Neural progenitor cell (in vitro differentiated cells): ENCODE measurements around the gene ZBED2. TPM values are rescaled to one million over a fixed set of nuclear protein-coding genes. Genes with fewer than 3 reads are reported as not detected.

ENCODE experiments used
- DNase-seq: peaks from one replicate; pipeline ENCODE4 v3.0.0-alpha.2; 2016; ENCODE audit warnings: low spot score
- H2AFZ ChIP-seq: fragments of 200-600 bp; sonication (generic); replicated peaks from 2 replicates; pipeline ENCODE4 v1.6.1; 2016; ENCODE audit warnings: antibody characterized with exemption
- H3F3A ChIP-seq: fragments of 200-600 bp; sonication (generic); 2 replicates; pipeline ENCODE4 v1.6.1; 2016; ENCODE audit warnings: antibody characterized with exemption, low read depth
- H3K27ac ChIP-seq: fragments of 200-600 bp; sonication (generic); 2 replicates; pipeline ENCODE4 v1.5.1; 2016; ENCODE audit warnings: mild to moderate bottlenecking
- H3K27me3 ChIP-seq: fragments of 200-600 bp; sonication (generic); 2 replicates; pipeline ENCODE4 v1.6.1; 2016; ENCODE audit warnings: mild to moderate bottlenecking, moderate library complexity
- H3K36me3 ChIP-seq: fragments of 200-600 bp; sonication (generic); 2 replicates; pipeline ENCODE4 v1.5.1; 2016
- H3K4me1 ChIP-seq: fragments of 200-600 bp; sonication (generic); 2 replicates; pipeline ENCODE4 v1.6.1; 2016; ENCODE audit warnings: mixed run types
- H3K4me2 ChIP-seq: fragments of 200-600 bp; sonication (generic); 2 replicates; pipeline ENCODE4 v1.6.1; 2016
- H3K4me3 ChIP-seq: fragments of 200-600 bp; sonication (generic); 2 replicates; pipeline ENCODE4 v1.5.1; 2016
- H3K79me2 ChIP-seq: fragments of 200-600 bp; sonication (generic); 2 replicates; pipeline ENCODE4 v1.6.1; 2016; ENCODE audit warnings: low read depth
- H3K9ac ChIP-seq: fragments of 200-600 bp; sonication (generic); 2 replicates; pipeline ENCODE4 v1.6.1; 2016
- H3K9me3 ChIP-seq: fragments of 200-600 bp; sonication (generic); 2 replicates; pipeline ENCODE4 v1.5.1; 2016; ENCODE audit warnings: low read depth
- H4K20me1 ChIP-seq: fragments of 200-600 bp; sonication (generic); 2 replicates; pipeline ENCODE4 v1.6.1; 2016; ENCODE audit warnings: low read depth
- H3K27ac Mint-ChIP-seq: 3 replicates; pipeline ENCODE4 v1.8.0; 2021; ENCODE audit warnings: mixed read lengths
- H3K27me3 Mint-ChIP-seq: 2 replicates; pipeline ENCODE4 v1.8.0; 2022; ENCODE audit warnings: low read depth, mild to moderate bottlenecking, inconsistent platforms, moderate library complexity, mixed read lengths; ENCODE audit not compliant: insufficient read depth
- H3K36me3 Mint-ChIP-seq: 3 replicates; pipeline ENCODE4 v1.8.0; 2021; ENCODE audit warnings: mixed read lengths
- H3K4me1 Mint-ChIP-seq: 3 replicates; pipeline ENCODE4 v1.8.0; 2021; ENCODE audit warnings: mixed read lengths
- H3K4me3 Mint-ChIP-seq: 3 replicates; pipeline ENCODE4 v1.8.0; 2021; ENCODE audit warnings: mild to moderate bottlenecking, moderate library complexity, mixed read lengths
- H3K9me3 Mint-ChIP-seq: 3 replicates; pipeline ENCODE4 v1.8.0; 2020; ENCODE audit warnings: mixed read lengths
- EZH2 ChIP-seq: fragments of 200-600 bp; sonication (generic); IDR thresholded peaks from 2 replicates; pipeline ENCODE4 v1.6.1; 2017; ENCODE audit warnings: antibody characterized with exemption, mild to moderate bottlenecking, moderate library complexity
- EZH2phosphoT487 ChIP-seq: fragments of 200-600 bp; sonication (generic); IDR thresholded peaks from 2 replicates; pipeline ENCODE4 v1.6.1; 2017; ENCODE audit warnings: antibody characterized with exemption
- total RNA-seq: library from RNA; depleted of rRNA; stranded (reverse); fragments of >200 nt; gene quantifications from 2 replicates; pipeline ENCODE4 v1.2.3, GENCODE V29; 2015; ENCODE audit warnings: low replicate concordance
- TF ChIP-seq, protein P1 (sequence below): fragments of 200-600 bp; sonication (generic); IDR thresholded peaks from 2 replicates; pipeline ENCODE4 v1.5.1; 2017; ENCODE audit warnings: antibody characterized with exemption, mild to moderate bottlenecking

The ZBED2 gene
- total RNA-seq, 1 donor from 2014 or later = not detected

GRCh38 chr3:111577798-111578685 lies 17.1 kb downstream of the ZBED2 start:
- Mint-ChIP-seq H3K9me3 (no peaks in the 10 kb centered on the region), H3K36me3 (no peaks in the 10 kb centered on the region), H3K4me3 (no peak overlapping the region), H3K27me3 (peaks cover 2% of the 10 kb centered on the region), H3K27ac (no peak overlapping the region), H3K4me1 (no peaks in the 10 kb centered on the region)
- H3K79me2 ChIP-seq = no peaks in the 10 kb centered on the region
- H3K36me3 ChIP-seq = no peaks in the 10 kb centered on the region
- H3K4me1 ChIP-seq = no peaks in the 10 kb centered on the region
- no peak overlapping the region for H3K4me2 ChIP-seq
- no peaks in the 10 kb centered on the region for H4K20me1 ChIP-seq
- no peak overlapping the region for H3K4me3 ChIP-seq
- H3K27me3 ChIP-seq = no peaks in the 10 kb centered on the region
- H3K9me3 ChIP-seq = no peaks in the 10 kb centered on the region
- no peaks in the 10 kb centered on the region for H3F3A ChIP-seq
- H3K9ac ChIP-seq = no peak overlapping the region
- DNase-seq = peak; percentile 43
- H3K27ac ChIP-seq = no peak overlapping the region
- TF ChIP-seq EZH2 = no peak
- TF ChIP-seq, protein P1, sequence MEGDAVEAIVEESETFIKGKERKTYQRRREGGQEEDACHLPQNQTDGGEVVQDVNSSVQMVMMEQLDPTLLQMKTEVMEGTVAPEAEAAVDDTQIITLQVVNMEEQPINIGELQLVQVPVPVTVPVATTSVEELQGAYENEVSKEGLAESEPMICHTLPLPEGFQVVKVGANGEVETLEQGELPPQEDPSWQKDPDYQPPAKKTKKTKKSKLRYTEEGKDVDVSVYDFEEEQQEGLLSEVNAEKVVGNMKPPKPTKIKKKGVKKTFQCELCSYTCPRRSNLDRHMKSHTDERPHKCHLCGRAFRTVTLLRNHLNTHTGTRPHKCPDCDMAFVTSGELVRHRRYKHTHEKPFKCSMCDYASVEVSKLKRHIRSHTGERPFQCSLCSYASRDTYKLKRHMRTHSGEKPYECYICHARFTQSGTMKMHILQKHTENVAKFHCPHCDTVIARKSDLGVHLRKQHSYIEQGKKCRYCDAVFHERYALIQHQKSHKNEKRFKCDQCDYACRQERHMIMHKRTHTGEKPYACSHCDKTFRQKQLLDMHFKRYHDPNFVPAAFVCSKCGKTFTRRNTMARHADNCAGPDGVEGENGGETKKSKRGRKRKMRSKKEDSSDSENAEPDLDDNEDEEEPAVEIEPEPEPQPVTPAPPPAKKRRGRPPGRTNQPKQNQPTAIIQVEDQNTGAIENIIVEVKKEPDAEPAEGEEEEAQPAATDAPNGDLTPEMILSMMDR = peak; percentile 53
- H2AFZ ChIP-seq = no peak overlapping the region

DNA sequence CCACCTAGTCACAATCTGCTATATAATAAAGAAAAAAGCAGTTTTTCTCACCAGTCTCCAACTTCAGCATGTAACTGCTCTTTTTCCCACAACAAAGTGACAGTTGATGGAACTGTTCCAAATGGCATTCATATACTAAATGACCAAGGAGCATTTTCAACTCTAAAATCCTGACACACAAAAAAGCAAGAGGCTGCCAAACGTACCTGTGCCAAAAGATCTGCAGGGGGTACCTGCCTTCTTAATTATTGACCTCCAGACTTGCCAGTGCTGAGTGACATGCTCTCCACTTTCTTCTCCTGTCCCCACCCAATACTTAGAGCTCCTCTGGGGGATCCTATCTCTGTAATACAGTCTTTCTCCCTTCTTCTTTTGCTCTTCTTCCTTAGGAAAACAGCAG lies 18.0 kb downstream of the ZBED2 start:
- H3K4me3 Mint-ChIP-seq = no peak overlapping the region
- H3K27ac Mint-ChIP-seq = no peak overlapping the region
- TF ChIP-seq EZH2 (no peak), EZH2phosphoT487 (no peak)
- TF ChIP-seq, protein P1 = no peak
- H3K4me3 ChIP-seq = no peak overlapping the region
- H3K9ac ChIP-seq = no peak overlapping the region
- H3F3A ChIP-seq = no peaks in the 10 kb centered on the region
- no peaks in the 10 kb centered on the region for H3K9me3 Mint-ChIP-seq
- no peaks in the 10 kb centered on the region for H3K9me3 ChIP-seq
- H3K36me3 Mint-ChIP-seq = no peaks in the 10 kb centered on the region
- H3K27me3 Mint-ChIP-seq = peaks cover 2% of the 10 kb centered on the region
- no peaks in the 10 kb centered on the region for H3K79me2 ChIP-seq
- H3K4me1 ChIP-seq = no peaks in the 10 kb centered on the region
- no peaks in the 10 kb centered on the region for H4K20me1 ChIP-seq
- H3K4me1 Mint-ChIP-seq = no peaks in the 10 kb centered on the region
- DNase-seq = no peak
- H2AFZ ChIP-seq = no peak overlapping the region
- no peak overlapping the region for H3K27ac ChIP-seq
- H3K4me2 ChIP-seq = no peak overlapping the region
- H3K36me3 ChIP-seq = no peaks in the 10 kb centered on the region
- no peaks in the 10 kb centered on the region for H3K27me3 ChIP-seq

GRCh38 chr3:111571907-111572460 lies 23.2 kb downstream of the ZBED2 start:
- Histone ChIP-seq H3K27me3 (no peaks in the 10 kb centered on the region), H2AFZ (no peak overlapping the region), H3K4me3 (no peak overlapping the region), H4K20me1 (no peaks in the 10 kb centered on the region), H3F3A (no peaks in the 10 kb centered on the region), H3K4me1 (no peaks in the 10 kb centered on the region), H3K9ac (no peak overlapping the region), H3K27ac (no peak overlapping the region), H3K4me2 (no peak overlapping the region), H3K79me2 (no peaks in the 10 kb centered on the region), H3K9me3 (no peaks in the 10 kb centered on the region), H3K36me3 (no peaks in the 10 kb centered on the region)
- no peaks in the 10 kb centered on the region for H3K27me3 Mint-ChIP-seq
- TF ChIP-seq EZH2phosphoT487 (no peak), EZH2 (no peak)
- TF ChIP-seq, protein P1 = no peak
- no peaks in the 10 kb centered on the region for H3K9me3 Mint-ChIP-seq
- no peaks in the 10 kb centered on the region for H3K36me3 Mint-ChIP-seq
- no peak overlapping the region for H3K4me3 Mint-ChIP-seq
- no peaks in the 10 kb centered on the region for H3K4me1 Mint-ChIP-seq
- no peak overlapping the region for H3K27ac Mint-ChIP-seq
- DNase-seq = no peak
